GM12801 (cell line): ENCODE data around the gene AMOTL2.

Experiments used
- TF ChIP-seq, protein P1 (sequence below): IDR thresholded peaks from one replicate; pipeline ENCODE4 v1.5.1; 2011; ENCODE audit warnings: control low read depth; ENCODE audit not compliant: insufficient read length; ENCODE audit errors: extremely low read depth

AMOTL2 gene

DNA sequence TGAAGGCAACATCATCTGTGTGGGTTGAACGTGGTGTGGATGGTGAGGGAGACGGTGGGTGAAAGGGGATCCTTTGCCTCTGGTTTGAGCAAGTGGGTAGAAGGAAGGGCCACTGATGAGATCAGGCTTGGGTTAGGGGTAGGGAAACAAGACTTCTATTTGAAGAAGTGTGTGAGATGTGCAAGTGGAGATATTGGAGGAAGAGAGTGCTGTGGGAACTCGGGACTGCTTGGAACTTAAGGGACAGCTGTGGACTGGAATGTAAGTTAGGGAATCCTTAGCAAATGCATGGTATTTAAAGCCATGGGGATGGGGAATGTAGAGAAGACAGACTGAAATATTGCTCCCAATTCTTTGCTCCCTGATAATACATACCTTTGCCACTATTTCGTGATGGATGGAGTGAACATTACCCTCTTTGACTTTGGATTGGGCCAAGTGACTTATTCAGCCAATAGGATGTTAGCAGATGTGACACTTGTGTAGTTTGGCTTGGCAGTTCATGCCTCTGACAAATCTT is 30.2 kb upstream of the AMOTL2 start:
- TF ChIP-seq, protein P1, sequence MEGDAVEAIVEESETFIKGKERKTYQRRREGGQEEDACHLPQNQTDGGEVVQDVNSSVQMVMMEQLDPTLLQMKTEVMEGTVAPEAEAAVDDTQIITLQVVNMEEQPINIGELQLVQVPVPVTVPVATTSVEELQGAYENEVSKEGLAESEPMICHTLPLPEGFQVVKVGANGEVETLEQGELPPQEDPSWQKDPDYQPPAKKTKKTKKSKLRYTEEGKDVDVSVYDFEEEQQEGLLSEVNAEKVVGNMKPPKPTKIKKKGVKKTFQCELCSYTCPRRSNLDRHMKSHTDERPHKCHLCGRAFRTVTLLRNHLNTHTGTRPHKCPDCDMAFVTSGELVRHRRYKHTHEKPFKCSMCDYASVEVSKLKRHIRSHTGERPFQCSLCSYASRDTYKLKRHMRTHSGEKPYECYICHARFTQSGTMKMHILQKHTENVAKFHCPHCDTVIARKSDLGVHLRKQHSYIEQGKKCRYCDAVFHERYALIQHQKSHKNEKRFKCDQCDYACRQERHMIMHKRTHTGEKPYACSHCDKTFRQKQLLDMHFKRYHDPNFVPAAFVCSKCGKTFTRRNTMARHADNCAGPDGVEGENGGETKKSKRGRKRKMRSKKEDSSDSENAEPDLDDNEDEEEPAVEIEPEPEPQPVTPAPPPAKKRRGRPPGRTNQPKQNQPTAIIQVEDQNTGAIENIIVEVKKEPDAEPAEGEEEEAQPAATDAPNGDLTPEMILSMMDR: no peak

DNA sequence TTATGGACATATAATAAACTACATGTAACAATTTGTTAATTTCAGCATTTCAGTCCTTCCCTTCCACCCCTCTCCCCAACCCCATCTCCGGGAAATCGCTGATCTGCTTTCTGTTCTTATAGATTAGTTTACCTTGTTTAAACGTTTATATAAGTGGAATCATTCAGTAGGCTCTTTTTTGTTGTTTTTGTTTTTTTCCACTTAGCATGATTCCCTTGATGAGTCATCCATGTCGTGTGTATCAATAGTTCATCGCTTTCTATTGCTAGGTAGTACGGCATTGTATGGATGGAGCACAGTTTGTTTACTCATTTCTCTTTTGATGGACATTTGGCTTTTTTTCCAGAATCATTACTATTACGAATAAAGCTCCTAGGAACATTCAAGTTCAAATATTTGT is 23.5 kb upstream of the AMOTL2 start:
- TF ChIP-seq, protein P1: no peak

DNA sequence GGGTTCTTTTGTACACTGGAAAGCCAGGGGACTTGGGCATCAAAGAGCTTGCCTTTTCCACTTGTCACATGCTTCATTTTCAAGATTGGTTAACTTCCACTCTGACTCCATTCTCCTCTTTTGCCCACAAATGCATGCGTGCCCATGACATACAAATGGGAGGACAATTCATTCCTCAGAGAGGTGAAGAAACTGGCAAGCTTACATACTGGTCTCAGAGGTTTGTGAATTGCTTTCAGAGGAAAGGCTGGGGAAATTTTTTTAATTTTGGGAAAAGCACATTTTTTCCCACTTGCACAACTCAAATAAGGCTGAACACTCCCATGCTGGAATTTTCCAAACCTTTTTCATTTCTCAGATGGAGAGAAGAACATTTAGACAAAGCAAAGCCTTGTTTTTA is 20.9 kb upstream of the AMOTL2 start:
- TF ChIP-seq, protein P1: no peak

DNA sequence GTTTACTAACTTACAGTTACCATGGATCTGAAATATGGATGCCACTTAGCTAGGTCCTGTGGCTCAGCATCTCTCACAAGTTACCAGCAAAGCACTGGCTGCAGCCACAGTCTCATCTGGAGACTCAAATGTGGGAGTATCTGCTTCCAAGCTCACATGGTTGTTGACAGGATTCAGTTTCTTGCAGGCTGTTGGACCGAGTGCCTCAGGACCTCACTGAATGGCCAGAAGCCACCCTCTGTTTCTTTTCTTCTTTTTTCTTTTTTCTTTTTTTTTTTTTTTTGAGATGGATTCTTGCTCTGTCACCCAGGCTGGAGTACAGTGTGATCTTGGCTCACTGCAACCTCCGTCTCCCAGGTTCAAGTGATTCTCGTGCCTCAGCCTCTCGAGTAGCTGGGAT is 20.1 kb upstream of the AMOTL2 start:
- TF ChIP-seq, protein P1: no peak

DNA sequence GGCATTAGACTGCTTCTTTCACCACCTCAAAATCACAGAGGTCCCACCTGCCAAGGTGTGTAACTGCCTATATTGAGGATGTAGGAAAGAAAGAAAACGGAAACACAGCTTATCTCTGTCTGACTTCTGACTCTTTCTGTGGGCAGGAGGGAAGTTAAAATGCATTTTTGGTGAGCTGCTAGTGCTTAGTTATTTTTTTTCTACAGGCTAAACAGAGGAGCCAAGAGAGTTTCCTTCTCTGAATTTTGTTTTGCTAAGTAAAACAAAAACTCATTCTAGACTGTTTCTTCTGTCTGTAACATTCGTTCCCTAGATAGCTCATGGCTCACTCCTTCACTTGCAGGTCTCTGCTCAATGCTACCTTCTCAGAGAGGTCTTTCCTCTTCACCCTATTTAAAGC is 18.8 kb upstream of the AMOTL2 start:
- TF ChIP-seq, protein P1: no peak

DNA sequence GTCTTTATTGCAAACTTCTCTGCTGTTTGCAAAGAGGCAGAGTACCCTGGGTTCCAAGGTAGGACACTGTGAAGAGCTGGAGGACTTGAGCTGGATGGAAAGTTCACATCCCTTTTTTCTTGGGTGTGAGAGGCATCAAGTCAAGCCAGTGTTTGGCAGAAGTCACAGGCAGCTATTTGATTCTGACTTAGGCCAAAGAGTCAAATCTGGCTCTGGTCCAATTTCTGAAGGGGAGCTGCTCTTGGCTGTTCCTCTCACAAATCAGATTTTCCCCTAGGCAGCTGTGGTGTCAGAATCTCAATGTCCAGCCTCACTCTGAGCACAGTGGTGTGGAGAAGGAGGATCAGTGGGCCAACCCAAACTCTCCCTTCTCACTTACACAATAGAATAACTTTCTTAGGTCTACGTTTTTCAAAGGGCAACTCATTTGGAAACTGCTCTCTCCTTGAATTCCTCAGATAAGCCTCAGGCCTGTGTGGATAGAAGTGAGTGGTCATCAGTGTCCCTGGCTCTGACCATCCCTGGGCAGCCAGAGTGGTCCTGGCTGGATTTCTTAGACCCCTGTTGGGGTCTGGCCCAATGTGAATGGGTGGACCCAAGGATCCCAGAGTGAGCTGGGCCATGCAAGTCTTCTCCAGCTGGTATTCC is 18.2 kb upstream of the AMOTL2 start:
- TF ChIP-seq, protein P1: no peak

DNA sequence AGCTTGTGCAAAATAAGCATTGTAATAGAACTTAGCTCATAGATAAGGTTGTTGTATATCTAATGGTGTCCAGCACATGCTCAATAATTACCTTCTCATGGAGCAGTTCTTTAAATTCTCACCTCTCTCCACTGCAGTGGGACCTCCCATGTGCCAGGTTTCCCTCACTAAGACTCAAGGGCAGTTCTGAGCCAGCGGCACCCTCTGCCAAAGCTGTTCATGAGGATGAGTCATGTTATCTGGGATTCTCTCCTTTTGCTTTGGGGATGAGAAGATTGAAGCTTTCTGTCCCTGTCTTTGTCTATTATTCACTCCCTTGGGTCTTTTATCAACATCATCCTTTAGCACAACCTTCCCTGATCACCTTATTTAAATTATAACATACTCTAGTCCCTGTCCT is 15.6 kb upstream of the AMOTL2 start:
- TF ChIP-seq, protein P1: no peak
